ENCODE results near the gene ALG3.

- TF ChIP-seq POLR2A (IDR thresholded peaks at IDR 0.05; ENCODE audit: low read depth, low read length) (no peak), PAX5 (IDR thresholded peaks at IDR 0.05; ENCODE audit: insufficient read depth, low read length, severe bottlenecking) (no peak), POLR2AphosphoS5 (IDR thresholded peaks at IDR 0.05; ENCODE audit: low read depth, low read length) (no peak), TAF1 (IDR thresholded peaks at IDR 0.05; ENCODE audit: low read depth, low read length) (no peak), SPI1 (IDR thresholded peaks at IDR 0.05; ENCODE audit: low read depth, low read length) (no peak), POU2F2 (IDR thresholded peaks at IDR 0.05; ENCODE audit: low read depth, low read length) (no peak)
These were observed 34.9 kb upstream of the ALG3 start for GRCh38 chr3:184283681-184284080.
